ENCODE results near the gene ARFRP1.

The ARFRP1 gene

GRCh38 chr20:63707558-63708300 is at the start of gene ARFRP1, which contains the start of gene ZGPAT:
Gene ARFRP1, minus strand, starts transcription at chr20:63707976. Its CDS starts 885 bp downstream, at chr20:63707091.
Gene ZGPAT, plus strand, starts transcription at chr20:63708039. Its CDS starts 542 bp downstream, at chr20:63708581.
- peak within 1 kb of the TSS; percentile 72 for H3K4me3 ChIP-seq (ENCODE audit: control insufficient read depth, low read depth, low read length)
- peak; percentile 75 for DNase-seq (ENCODE audit: low read depth)
- TF ChIP-seq CTCF (conservative IDR thresholded peaks at IDR 0.05; ENCODE audit: control insufficient read depth, insufficient read depth, low read depth, low read length): no peak

- TF ChIP-seq CTCF (conservative IDR thresholded peaks at IDR 0.05; ENCODE audit: control insufficient read depth, insufficient read depth, low read depth, low read length): no peak
- DNase-seq (ENCODE audit: low read depth): no peak
- no peak overlapping the region for H3K4me3 ChIP-seq (ENCODE audit: control insufficient read depth, low read depth, low read length)
Measured at GRCh38 chr20:63756648-63756991, 48.8 kb upstream of the ARFRP1 start.

- no peak overlapping the region for H3K4me3 ChIP-seq (ENCODE audit: control insufficient read depth, low read depth, low read length)
- no peak for TF ChIP-seq CTCF (conservative IDR thresholded peaks at IDR 0.05; ENCODE audit: control insufficient read depth, insufficient read depth, low read depth, low read length)
- no peak for DNase-seq (ENCODE audit: low read depth)
Measured at GRCh38 chr20:63755933-63756647, 48.3 kb upstream of the ARFRP1 start.

- TF ChIP-seq CTCF (conservative IDR thresholded peaks at IDR 0.05; ENCODE audit: control insufficient read depth, insufficient read depth, low read depth, low read length): no peak
- no peak overlapping the region for H3K4me3 ChIP-seq (ENCODE audit: control insufficient read depth, low read depth, low read length)
- no peak for DNase-seq (ENCODE audit: low read depth)
Measured at GRCh38 chr20:63754008-63754407, 46.2 kb upstream of the ARFRP1 start.

GRCh38 chr20:63753381-63753780 is 45.6 kb upstream of the ARFRP1 start:
- no peak for TF ChIP-seq CTCF (conservative IDR thresholded peaks at IDR 0.05; ENCODE audit: control insufficient read depth, insufficient read depth, low read depth, low read length)
- no peak overlapping the region for H3K4me3 ChIP-seq (ENCODE audit: control insufficient read depth, low read depth, low read length)
- no peak for DNase-seq (ENCODE audit: low read depth)

GRCh38 chr20:63752411-63753101 is 44.8 kb upstream of the ARFRP1 start:
- no peak overlapping the region for H3K4me3 ChIP-seq (ENCODE audit: control insufficient read depth, low read depth, low read length)
- no peak for TF ChIP-seq CTCF (conservative IDR thresholded peaks at IDR 0.05; ENCODE audit: control insufficient read depth, insufficient read depth, low read depth, low read length)
- DNase-seq (ENCODE audit: low read depth): no peak

Data from fibroblast of mammary gland (primary cell).